H9 (cell line): ENCODE results near the gene SPATA16. TPM values are rescaled to one million over a fixed set of nuclear protein-coding genes. Genes with fewer than 3 reads are reported as not detected.

Experiments used
- DNase-seq: peaks from one replicate; pipeline ENCODE4 v3.0.0-alpha.2; 2017
- H2AFZ ChIP-seq: one replicate; pipeline ENCODE4 v1.6.1; 2013; ENCODE audit warnings: mild to moderate bottlenecking, low read length, control low read depth, moderate library complexity
- H2AK5ac ChIP-seq: 2 replicates; pipeline ENCODE4 v1.6.1; 2013; ENCODE audit warnings: low read length, control low read depth, mixed read lengths; ENCODE audit not compliant: insufficient read length
- H2BK120ac ChIP-seq: one replicate; pipeline ENCODE4 v1.6.1; 2013; ENCODE audit warnings: low read depth, mild to moderate bottlenecking, low read length, control low read depth, inconsistent platforms; ENCODE audit not compliant: poor library complexity, severe bottlenecking
- H2BK12ac ChIP-seq: 2 replicates; pipeline ENCODE4 v1.6.1; 2013; ENCODE audit warnings: low read length, control low read depth, mixed read lengths, low read depth; ENCODE audit not compliant: insufficient read length
- H2BK15ac ChIP-seq: 2 replicates; pipeline ENCODE4 v1.6.1; 2013; ENCODE audit warnings: low read depth, low read length, control low read depth
- H2BK20ac ChIP-seq: one replicate; pipeline ENCODE4 v1.6.1; 2013; ENCODE audit warnings: low read depth, mild to moderate bottlenecking, low read length, control low read depth, inconsistent platforms; ENCODE audit not compliant: poor library complexity, severe bottlenecking
- H2BK5ac ChIP-seq: 2 replicates; pipeline ENCODE4 v1.6.1; 2013; ENCODE audit warnings: low read length, control low read depth, mixed read lengths; ENCODE audit not compliant: insufficient read length
- H3K14ac ChIP-seq: 2 replicates; pipeline ENCODE4 v1.6.1; 2013; ENCODE audit warnings: low read length, control low read depth; ENCODE audit not compliant: insufficient read depth
- H3K18ac ChIP-seq: 2 replicates; pipeline ENCODE4 v1.6.1; 2013; ENCODE audit warnings: low read depth, mild to moderate bottlenecking, mixed read lengths, low read length, control low read depth; ENCODE audit not compliant: insufficient read length
- H3K23ac ChIP-seq: 2 replicates; pipeline ENCODE4 v1.6.1; 2013; ENCODE audit warnings: low read length, control low read depth, mixed read lengths, low read depth; ENCODE audit not compliant: insufficient read length
- H3K23me2 ChIP-seq: 2 replicates; pipeline ENCODE4 v1.6.1; 2013; ENCODE audit warnings: low read depth, mild to moderate bottlenecking, mixed read lengths, low read length, control low read depth; ENCODE audit not compliant: insufficient read length, poor library complexity, severe bottlenecking
- H3K27ac ChIP-seq: 2 replicates; pipeline ENCODE4 v1.5.1; 2013; ENCODE audit warnings: low read length, control low read depth, mixed read lengths, low read depth; ENCODE audit not compliant: insufficient read length
- H3K27me3 ChIP-seq: 2 replicates; pipeline ENCODE4 v1.6.1; 2013; ENCODE audit warnings: low read length, control low read depth, inconsistent platforms; ENCODE audit not compliant: insufficient read depth
- H3K4ac ChIP-seq: 2 replicates; pipeline ENCODE4 v1.6.1; 2013; ENCODE audit warnings: low read depth, mild to moderate bottlenecking, control low read depth, inconsistent platforms, low read length, moderate library complexity
- H3K4me1 ChIP-seq: 2 replicates; pipeline ENCODE4 v1.6.1; 2013; ENCODE audit warnings: low read length, control low read depth, inconsistent platforms; ENCODE audit not compliant: insufficient read depth
- H3K4me2 ChIP-seq: 2 replicates; pipeline ENCODE4 v1.6.1; 2013; ENCODE audit warnings: low read length, control low read depth, mixed read lengths; ENCODE audit not compliant: insufficient read length, insufficient read depth
- H3K56ac ChIP-seq: 2 replicates; pipeline ENCODE4 v1.6.1; 2013; ENCODE audit warnings: low read depth, mild to moderate bottlenecking, mixed read lengths, low read length, control low read depth; ENCODE audit not compliant: insufficient read length
- H3K79me1 ChIP-seq: 2 replicates; pipeline ENCODE4 v1.6.1; 2013; ENCODE audit warnings: low read depth, mild to moderate bottlenecking, moderate library complexity, low read length, control low read depth, inconsistent platforms; ENCODE audit not compliant: insufficient read depth, poor library complexity, severe bottlenecking
- H3K79me2 ChIP-seq: 2 replicates; pipeline ENCODE4 v1.6.1; 2013; ENCODE audit warnings: low read length, control low read depth, inconsistent platforms; ENCODE audit not compliant: insufficient read depth
- H3K9ac ChIP-seq: 2 replicates; pipeline ENCODE4 v1.6.1; 2013; ENCODE audit warnings: low read length, control low read depth, mixed read lengths; ENCODE audit not compliant: insufficient read length; ENCODE audit errors: extremely low read depth
- H3K9me3 ChIP-seq: one replicate; pipeline ENCODE4 v1.6.1; 2013; ENCODE audit warnings: low read depth, low read length, inconsistent platforms; ENCODE audit not compliant: control insufficient read depth
- H3T11ph ChIP-seq: one replicate; pipeline ENCODE4 v1.6.1; 2013; ENCODE audit warnings: mild to moderate bottlenecking, low read length, control low read depth, inconsistent platforms
- H4K20me1 ChIP-seq: one replicate; pipeline ENCODE4 v1.6.1; 2013; ENCODE audit not compliant: control insufficient read depth, insufficient read length, insufficient read depth
- H4K5ac ChIP-seq: 2 replicates; pipeline ENCODE4 v1.6.1; 2013; ENCODE audit warnings: low read depth, mild to moderate bottlenecking, mixed read lengths, low read length, control low read depth; ENCODE audit not compliant: insufficient read length
- H4K8ac ChIP-seq: replicated peaks from 2 replicates; pipeline ENCODE4 v1.6.1; 2013; ENCODE audit warnings: low read length, control low read depth, mixed read lengths, low read depth; ENCODE audit not compliant: insufficient read length
- H4K91ac ChIP-seq: 2 replicates; pipeline ENCODE4 v1.6.1; 2013; ENCODE audit warnings: low read depth, mild to moderate bottlenecking, moderate library complexity, mixed read lengths, low read length, control low read depth; ENCODE audit not compliant: insufficient read length
- H3K27ac Mint-ChIP-seq, 3 experiments: 2 replicates in 2 of 3; 3 replicates in 1 of 3; pipeline ENCODE4 v1.8.0; 2020 to 2021; ENCODE audit warnings: mixed read lengths in 3 of 3, mild to moderate bottlenecking in 1 of 3, moderate library complexity in 1 of 3
- H3K27me3 Mint-ChIP-seq: 2 replicates; pipeline ENCODE4 v1.8.0; 2021; ENCODE audit warnings: low read depth, mild to moderate bottlenecking, moderate library complexity, mixed read lengths
- H3K36me3 Mint-ChIP-seq, 3 experiments: 2 replicates in 2 of 3; 3 replicates in 1 of 3; pipeline ENCODE4 v1.8.0; 2020 to 2021; ENCODE audit warnings: low read depth in 3 of 3, mixed read lengths in 3 of 3; ENCODE audit not compliant: insufficient read depth in 1 of 3
- H3K4me1 Mint-ChIP-seq, 2 experiments: 2 replicates each; pipeline ENCODE4 v1.8.0; 2020; ENCODE audit warnings: mixed read lengths in 2 of 2
- H3K4me3 Mint-ChIP-seq, 2 experiments: 2 replicates in 1 of 2; 3 replicates in 1 of 2; pipeline ENCODE4 v1.8.0; 2020 to 2021; ENCODE audit warnings: mild to moderate bottlenecking in 2 of 2, mixed read lengths in 2 of 2, moderate library complexity in 1 of 2
- H3K9me3 Mint-ChIP-seq, 2 experiments: 2 replicates in 1 of 2; 3 replicates in 1 of 2; pipeline ENCODE4 v1.8.0; 2020; ENCODE audit warnings: mild to moderate bottlenecking in 2 of 2, mixed read lengths in 2 of 2, moderate library complexity in 1 of 2
- CTCF ChIP-seq: fragments of 200-600 bp; sonication (generic); conservative IDR thresholded peaks from 3 replicates; pipeline ENCODE4 v1.8.0; 2021; ENCODE audit warnings: antibody characterized with exemption, mild to moderate bottlenecking
- WGBS: extraction: QIAGEN DNeasy Blood & Tissue Kit; methylation state at CpG from one replicate; pipeline ENCODE4 v1.1.7; 2013; ENCODE audit warnings: missing lambda C conversion rate, low lambda C conversion rate, mixed read lengths; ENCODE audit not compliant: insufficient read length; ENCODE audit errors: extremely low coverage; 5-methylcytosine and 5-hydroxymethylcytosine counted together
- total RNA-seq: library from RNA; stranded (reverse); gene quantifications from 2 replicates; pipeline ENCODE4 v1.2.1, GENCODE V29; 2021

SPATA16 gene
- total RNA-seq, 1 experiment from 2014 or later = not detected

GRCh38 chr3:173003471-173003870 is 137.6 kb downstream of the SPATA16 start:
- H2AFZ ChIP-seq = no peak overlapping the region
- no peak overlapping the region for H2AK5ac ChIP-seq
- no peak overlapping the region for H3T11ph ChIP-seq
- H2BK12ac ChIP-seq = no peak overlapping the region
- H3K56ac ChIP-seq = no peak overlapping the region
- no peaks in the 10 kb centered on the region for H3K27me3 ChIP-seq
- H3K27ac ChIP-seq = no peak overlapping the region
- H4K20me1 ChIP-seq = no peaks in the 10 kb centered on the region
- Mint-ChIP-seq H3K4me1 (peaks cover 24 to 33% of the 10 kb centered on the region in 2 experiments), H3K4me3 (no peak overlapping the region), H3K27ac (no peak overlapping the region), H3K36me3 (no peaks in the 10 kb centered on the region), H3K27me3 (no peaks in the 10 kb centered on the region), H3K9me3 (peaks cover 0 to 3% of the 10 kb centered on the region in 2 experiments; a peak in 1 of 5 replicates)
- H4K5ac ChIP-seq = no peak overlapping the region
- no peak for TF ChIP-seq CTCF
- H3K79me1 ChIP-seq = no peaks in the 10 kb centered on the region
- no peaks in the 10 kb centered on the region for H3K79me2 ChIP-seq
- H3K4ac ChIP-seq = no peak overlapping the region
- H3K4me2 ChIP-seq = no peak overlapping the region
- no peak overlapping the region for H4K8ac ChIP-seq
- no peak for DNase-seq
- H3K23me2 ChIP-seq = no peaks in the 10 kb centered on the region
- H3K23ac ChIP-seq = no peak overlapping the region
- H3K18ac ChIP-seq = no peak overlapping the region
- H4K91ac ChIP-seq = no peak overlapping the region
- no peak overlapping the region for H2BK20ac ChIP-seq
- no peak overlapping the region for H3K14ac ChIP-seq
- H2BK15ac ChIP-seq = no peak overlapping the region
- no peaks in the 10 kb centered on the region; the same call in 1 of the 2 replicates for H3K4me1 ChIP-seq
- H2BK5ac ChIP-seq = no peak overlapping the region
- no peak overlapping the region for H2BK120ac ChIP-seq
- WGBS = no CpG with 5 or more reads among the region's 2 CpGs
- no peak overlapping the region for H3K9ac ChIP-seq
- no peaks in the 10 kb centered on the region for H3K9me3 ChIP-seq
